Nephron progenitor cell (in vitro differentiated cells): ENCODE measurements around the gene ARSB.

Experiments used
- DNase-seq: peaks from one replicate; pipeline ENCODE4 v3.0.0; 2021
- H3K27ac Mint-ChIP-seq: 2 replicates; pipeline ENCODE4 v1.8.0; 2021; ENCODE audit warnings: mild to moderate bottlenecking, moderate library complexity, mixed read lengths
- H3K27me3 Mint-ChIP-seq: 2 replicates; pipeline ENCODE4 v1.8.0; 2021; ENCODE audit warnings: mild to moderate bottlenecking, low read depth, mixed read lengths; ENCODE audit not compliant: poor library complexity
- H3K36me3 Mint-ChIP-seq: 2 replicates; pipeline ENCODE4 v1.8.0; 2021; ENCODE audit warnings: low read depth, mixed read lengths
- H3K4me1 Mint-ChIP-seq: 2 replicates; pipeline ENCODE4 v1.8.0; 2021; ENCODE audit warnings: mixed read lengths
- H3K4me3 Mint-ChIP-seq: 2 replicates; pipeline ENCODE4 v1.8.0; 2021; ENCODE audit warnings: mild to moderate bottlenecking, moderate library complexity, mixed read lengths
- H3K9me3 Mint-ChIP-seq: 2 replicates; pipeline ENCODE4 v1.8.0; 2021; ENCODE audit warnings: mild to moderate bottlenecking, moderate library complexity, mixed read lengths
- CTCF ChIP-seq: fragments of 200-600 bp; sonication (generic); IDR thresholded peaks from 2 replicates; pipeline ENCODE4 v1.5.0; 2021; ENCODE audit warnings: antibody characterized with exemption

The ARSB gene

DNA sequence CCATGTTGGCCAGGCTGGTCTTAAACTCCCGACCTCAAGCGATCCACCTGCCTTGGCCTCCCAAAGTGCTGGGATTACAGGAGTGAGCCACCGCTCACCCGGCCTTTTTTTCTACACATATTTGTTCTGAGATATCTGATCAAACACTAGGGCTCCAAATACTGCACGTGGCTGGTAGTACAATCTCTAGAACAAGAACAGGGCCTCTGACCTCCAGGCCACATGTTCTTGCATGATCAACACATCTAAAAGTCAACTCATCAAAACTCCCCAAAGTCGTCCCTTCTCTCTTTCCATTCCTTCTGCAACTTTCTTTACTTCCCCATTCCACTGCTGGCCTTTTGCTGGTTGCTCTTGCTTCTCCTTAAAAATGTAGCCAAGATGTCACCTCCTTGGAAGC lies 223.3 kb downstream of the ARSB start:
- no peak overlapping the region for H3K4me3 Mint-ChIP-seq
- no peak for TF ChIP-seq CTCF
- peaks cover 8% of the 10 kb centered on the region for H3K27me3 Mint-ChIP-seq
- H3K36me3 Mint-ChIP-seq = peaks cover 8% of the 10 kb centered on the region
- H3K4me1 Mint-ChIP-seq = peaks cover 7% of the 10 kb centered on the region
- H3K27ac Mint-ChIP-seq = peak overlapping the region; percentile 36
- peaks cover 6% of the 10 kb centered on the region for H3K9me3 Mint-ChIP-seq
- no peak for DNase-seq

- no peak overlapping the region for H3K27ac Mint-ChIP-seq
- H3K27me3 Mint-ChIP-seq = peaks cover 6% of the 10 kb centered on the region
- H3K36me3 Mint-ChIP-seq = peaks cover 8% of the 10 kb centered on the region
- H3K9me3 Mint-ChIP-seq = peaks cover 6% of the 10 kb centered on the region
- H3K4me3 Mint-ChIP-seq = no peak overlapping the region
- TF ChIP-seq CTCF = no peak
- H3K4me1 Mint-ChIP-seq = no peaks in the 10 kb centered on the region
- no peak for DNase-seq
These were observed 224.3 kb downstream of the ARSB start for GRCh38 chr5:78760770-78761169.

- H3K27ac Mint-ChIP-seq = no peak overlapping the region
- no peaks in the 10 kb centered on the region for H3K4me1 Mint-ChIP-seq
- H3K4me3 Mint-ChIP-seq = no peak overlapping the region
- DNase-seq = no peak
- H3K27me3 Mint-ChIP-seq = peaks cover 5% of the 10 kb centered on the region
- H3K36me3 Mint-ChIP-seq = peaks cover 8% of the 10 kb centered on the region
- no peak for TF ChIP-seq CTCF
- H3K9me3 Mint-ChIP-seq = peaks cover 6% of the 10 kb centered on the region
These were observed 224.7 kb downstream of the ARSB start for GRCh38 chr5:78760366-78760765.

DNA sequence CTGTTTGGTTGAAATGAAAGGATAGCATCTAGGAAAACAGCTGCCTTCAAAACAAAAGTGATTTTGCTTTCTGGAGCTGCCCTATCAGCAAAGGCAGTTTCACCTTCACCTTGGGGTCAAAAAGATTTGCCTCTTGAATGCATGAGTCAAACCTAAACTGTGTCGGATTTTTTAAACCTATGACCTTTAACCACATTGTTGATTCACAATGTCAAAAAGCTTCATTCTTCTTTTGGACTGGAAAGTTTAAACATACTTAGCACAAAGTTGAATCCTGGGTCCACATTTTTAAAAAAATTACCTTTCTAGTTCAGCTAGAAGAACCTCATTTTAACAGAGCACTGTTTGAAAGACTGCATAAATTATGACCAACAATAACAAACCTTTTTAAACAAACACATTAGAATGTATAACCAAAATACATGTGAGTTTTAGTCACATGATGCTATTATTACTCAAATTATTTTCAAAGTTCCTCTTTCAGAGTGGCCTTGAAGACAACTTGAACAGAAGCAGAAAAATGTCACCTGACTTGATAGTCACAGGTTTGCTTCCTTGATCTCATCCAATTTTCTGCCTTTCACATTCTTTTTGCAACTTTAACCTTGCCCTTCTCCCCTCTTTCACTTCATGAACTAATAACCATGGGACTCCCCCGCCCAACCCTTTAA lies 226.8 kb downstream of the ARSB start:
- no peak for TF ChIP-seq CTCF
- Mint-ChIP-seq H3K36me3 (no peaks in the 10 kb centered on the region), H3K4me3 (no peak overlapping the region), H3K27me3 (peaks cover 3% of the 10 kb centered on the region), H3K27ac (no peak overlapping the region), H3K4me1 (peaks cover 1% of the 10 kb centered on the region), H3K9me3 (no peaks in the 10 kb centered on the region)
- DNase-seq = no peak

DNA sequence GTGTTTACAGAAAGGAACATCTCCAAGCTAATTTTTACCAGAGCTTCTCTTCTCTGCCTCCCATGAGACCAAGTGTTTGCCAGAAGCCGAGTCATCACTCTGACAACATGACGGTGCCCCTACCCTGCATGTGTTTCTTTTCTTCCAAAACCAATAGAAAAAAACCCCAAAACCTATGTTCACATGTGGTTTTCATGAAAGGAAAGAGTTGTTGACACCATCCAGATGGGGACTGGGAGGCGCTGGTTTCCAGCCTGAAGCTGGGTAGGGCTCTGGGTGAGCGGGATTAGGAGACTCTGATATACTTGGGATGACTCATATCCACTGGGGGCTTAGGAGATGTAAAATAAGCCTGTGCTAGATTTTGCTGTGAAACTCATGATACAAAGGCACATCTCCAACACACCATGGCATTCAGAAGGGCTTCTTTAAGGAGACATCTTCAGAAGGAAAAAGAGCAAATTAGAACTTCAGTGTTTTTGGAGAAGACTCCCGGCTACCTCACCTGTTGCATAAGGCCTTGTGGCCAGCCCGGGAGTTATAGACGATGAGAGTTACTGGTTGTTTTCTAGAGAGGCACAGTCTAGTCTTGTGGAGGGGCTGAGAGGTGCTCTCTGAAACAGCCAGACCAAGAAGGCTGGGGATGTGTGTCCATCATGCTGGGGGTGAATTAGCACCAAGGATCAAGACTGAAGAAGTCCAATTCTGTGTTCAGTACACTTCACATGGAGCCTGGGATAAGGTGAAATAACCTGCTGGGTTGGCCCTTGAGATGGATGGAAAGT lies 227.6 kb downstream of the ARSB start:
- Mint-ChIP-seq H3K27me3 (peaks cover 3% of the 10 kb centered on the region), H3K27ac (no peak overlapping the region), H3K36me3 (no peaks in the 10 kb centered on the region), H3K9me3 (no peaks in the 10 kb centered on the region), H3K4me3 (no peak overlapping the region), H3K4me1 (peaks cover 8% of the 10 kb centered on the region)
- no peak for TF ChIP-seq CTCF
- DNase-seq = no peak
